Neural cell (in vitro differentiated cells): ENCODE results near the gene DENND1A. TPM values are rescaled to one million over a fixed set of nuclear protein-coding genes. Genes with fewer than 3 reads are reported as not detected.

Experiments
- H2AFZ ChIP-seq: fragments of 200-600, 300-800 bp; sonication (generic), shearing (Covaris generic); 2 replicates; pipeline ENCODE4 v1.6.0; 2014; ENCODE audit warnings: low read depth, mild to moderate bottlenecking, antibody characterized with exemption, low read length, moderate library complexity
- H3F3A ChIP-seq: fragments of 200-600 bp; shearing (Covaris generic); 2 replicates; pipeline ENCODE4 v1.6.1; 2016; ENCODE audit warnings: mild to moderate bottlenecking, moderate library complexity, mixed read lengths, antibody characterized with exemption, low read length; ENCODE audit not compliant: insufficient read depth, poor library complexity, severe bottlenecking
- H3K27ac ChIP-seq: fragments of 200-600, 300-800 bp; sonication (generic), shearing (Covaris generic); 2 replicates; pipeline ENCODE4 v1.5.1; 2014; ENCODE audit warnings: mild to moderate bottlenecking, low read length, moderate library complexity
- H3K27me3 ChIP-seq: fragments of 300-800, 200-600 bp; sonication (generic), shearing (Covaris generic); 2 replicates; pipeline ENCODE4 v1.6.0; 2014; ENCODE audit warnings: mild to moderate bottlenecking, low read depth, low read length, moderate library complexity; ENCODE audit not compliant: insufficient read depth
- H3K36me3 ChIP-seq: fragments of 300-800, 200-600 bp; sonication (generic), shearing (Covaris generic); 2 replicates; pipeline ENCODE4 v1.5.1; 2014; ENCODE audit warnings: mild to moderate bottlenecking, antibody characterized with exemption, low read length, moderate library complexity; ENCODE audit not compliant: insufficient read depth
- H3K4me2 ChIP-seq: fragments of 300-800, 200-600 bp; sonication (generic), shearing (Covaris generic); 2 replicates; pipeline ENCODE4 v1.6.0; 2014; ENCODE audit warnings: mild to moderate bottlenecking, low read length
- H3K4me3 ChIP-seq: fragments of 300-800, 200-600 bp; sonication (generic), shearing (Covaris generic); 2 replicates; pipeline ENCODE4 v1.5.1; 2014; ENCODE audit warnings: mild to moderate bottlenecking, low read length, moderate library complexity
- H3K79me2 ChIP-seq: fragments of 200-600 bp; shearing (Covaris generic); replicated peaks from 2 replicates; pipeline ENCODE4 v1.6.0; 2014; ENCODE audit warnings: mild to moderate bottlenecking, low read length, moderate library complexity; ENCODE audit not compliant: insufficient read depth
- H3K9ac ChIP-seq: fragments of 300-800, 200-600 bp; sonication (generic), shearing (Covaris generic); 2 replicates; pipeline ENCODE4 v1.6.1; 2016; ENCODE audit warnings: mild to moderate bottlenecking, low read length, mixed read lengths
- H3K9me2 ChIP-seq: fragments of 200-600 bp; shearing (Covaris generic); 2 replicates; pipeline ENCODE4 v1.6.1; 2016; ENCODE audit warnings: mild to moderate bottlenecking, low read length, mixed read lengths; ENCODE audit not compliant: insufficient read depth
- H3K9me3 ChIP-seq: fragments of 200-600, 300-800 bp; sonication (generic), shearing (Covaris generic); 2 replicates; pipeline ENCODE4 v1.6.1; 2016; ENCODE audit warnings: mild to moderate bottlenecking, mixed run types, low read length, moderate library complexity, mixed read lengths
- H4K20me1 ChIP-seq: fragments of 200-600 bp; shearing (Covaris generic); 2 replicates; pipeline ENCODE4 v1.6.1; 2016; ENCODE audit warnings: mild to moderate bottlenecking, mixed run types; ENCODE audit not compliant: insufficient read depth
- EP300 ChIP-seq: fragments of 450-650 bp; conservative IDR thresholded peaks from 2 replicates; pipeline ENCODE4 v1.6.1; 2014; ENCODE audit warnings: antibody characterized with exemption, mild to moderate bottlenecking, moderate library complexity; ENCODE audit not compliant: poor library complexity, severe bottlenecking
- EZH2 ChIP-seq: fragments of 200-600, 300-800 bp; shearing (Covaris generic), sonication (generic); IDR thresholded peaks from 2 replicates; pipeline ENCODE4 v1.6.1; 2014; ENCODE audit warnings: antibody characterized with exemption, low read length, borderline replicate concordance, mild to moderate bottlenecking; ENCODE audit not compliant: insufficient read depth, poor library complexity, severe bottlenecking
- MXI1 ChIP-seq: fragments of 450-650 bp; conservative IDR thresholded peaks from 2 replicates; pipeline ENCODE4 v1.6.1; 2014; ENCODE audit warnings: antibody characterized with exemption, mild to moderate bottlenecking; ENCODE audit not compliant: poor library complexity, severe bottlenecking
- POLR2AphosphoS5 ChIP-seq: IDR thresholded peaks from 2 replicates; pipeline ENCODE4 v1.6.1; 2012
- RAD21 ChIP-seq: fragments of 450-650 bp; conservative IDR thresholded peaks from 2 replicates; pipeline ENCODE4 v1.6.1; 2014; ENCODE audit warnings: antibody characterized with exemption, mild to moderate bottlenecking, moderate library complexity
- REST ChIP-seq: IDR thresholded peaks from 2 replicates; pipeline ENCODE4 v1.6.1; 2012; ENCODE audit warnings: borderline replicate concordance
- SMC3 ChIP-seq: fragments of 450-650 bp; conservative IDR thresholded peaks from 2 replicates; pipeline ENCODE4 v1.6.1; 2014; ENCODE audit warnings: antibody characterized with exemption, mild to moderate bottlenecking, moderate library complexity; ENCODE audit not compliant: poor library complexity
- TAF1 ChIP-seq: IDR thresholded peaks from 2 replicates; pipeline ENCODE4 v1.6.1; 2012; ENCODE audit warnings: low read depth
- polyA plus RNA-seq: library from polyadenylated mRNA; depleted of rRNA; stranded (reverse); fragments of >200 nt; gene quantifications from 2 replicates; pipeline ENCODE4 v1.2.3, GENCODE V29; 2014
- TF ChIP-seq, protein P1 (sequence below): fragments of 450-650 bp; IDR thresholded peaks from 2 replicates; pipeline ENCODE4 v1.5.1; 2014; ENCODE audit warnings: antibody characterized with exemption, mild to moderate bottlenecking, moderate library complexity; ENCODE audit not compliant: poor library complexity, severe bottlenecking

DENND1A gene
- polyA plus RNA-seq, 1 donor from 2014 or later, result 2.3 TPM

GRCh38 chr9:123599781-123600180, 330.1 kb downstream of the DENND1A start:
- no peaks in the 10 kb centered on the region for H3K9me2 ChIP-seq
- no peaks in the 10 kb centered on the region for H3K9me3 ChIP-seq
- H4K20me1 ChIP-seq, result no peaks in the 10 kb centered on the region
- TF ChIP-seq TAF1, result no peak
- TF ChIP-seq REST, result no peak
- H3F3A ChIP-seq, result no peaks in the 10 kb centered on the region
- no peak overlapping the region for H3K4me2 ChIP-seq
- no peak overlapping the region for H3K4me3 ChIP-seq
- no peak overlapping the region for H2AFZ ChIP-seq
- H3K36me3 ChIP-seq, result no peaks in the 10 kb centered on the region
- no peak overlapping the region for H3K27ac ChIP-seq
- H3K9ac ChIP-seq, result no peak overlapping the region
- no peaks in the 10 kb centered on the region for H3K27me3 ChIP-seq
- no peaks in the 10 kb centered on the region for H3K79me2 ChIP-seq

DNA sequence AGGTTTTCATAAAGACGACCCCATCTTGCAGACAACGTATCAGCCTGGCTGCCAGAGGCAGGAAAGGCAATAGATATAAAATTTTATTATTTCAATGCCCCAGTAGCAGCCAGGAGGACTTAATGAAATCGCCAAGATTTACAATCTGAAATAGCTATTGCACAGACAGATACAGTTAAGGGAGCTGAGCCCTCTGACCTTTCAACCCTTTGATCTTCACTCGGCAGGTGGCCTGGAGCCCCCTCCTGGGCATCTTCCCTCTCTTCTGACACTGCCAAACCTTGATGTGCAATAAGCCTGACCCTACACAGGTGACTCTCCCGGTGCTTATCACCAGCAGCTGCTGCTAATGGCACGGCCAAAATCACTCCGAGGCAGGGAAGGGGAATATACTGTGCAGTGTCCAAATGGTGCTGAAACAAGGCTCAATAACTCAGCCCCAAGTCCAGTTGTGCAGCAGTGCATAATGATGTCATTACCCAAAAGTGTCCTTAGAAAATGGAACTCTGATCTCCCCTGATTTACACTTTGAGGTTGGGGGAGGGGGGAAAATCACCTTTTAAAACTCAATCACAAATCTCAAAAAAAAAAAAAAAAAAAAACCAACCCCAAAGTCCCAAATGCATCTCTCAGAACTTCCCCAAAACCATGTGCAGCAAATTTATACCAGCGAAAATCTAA, 331.9 kb downstream of the DENND1A start:
- H3K27ac ChIP-seq, result no peak overlapping the region
- H3K9ac ChIP-seq, result no peak overlapping the region
- no peaks in the 10 kb centered on the region for H4K20me1 ChIP-seq
- no peaks in the 10 kb centered on the region for H3K9me3 ChIP-seq
- no peak for TF ChIP-seq SMC3
- no peaks in the 10 kb centered on the region for H3K27me3 ChIP-seq
- H2AFZ ChIP-seq, result no peak overlapping the region
- H3K9me2 ChIP-seq, result no peaks in the 10 kb centered on the region
- no peaks in the 10 kb centered on the region for H3K36me3 ChIP-seq
- H3K4me3 ChIP-seq, result no peak overlapping the region
- H3F3A ChIP-seq, result no peaks in the 10 kb centered on the region
- H3K79me2 ChIP-seq, result no peaks in the 10 kb centered on the region
- no peak overlapping the region for H3K4me2 ChIP-seq

- H3F3A ChIP-seq, result no peaks in the 10 kb centered on the region
- H3K4me3 ChIP-seq, result no peak overlapping the region
- H3K9me3 ChIP-seq, result no peaks in the 10 kb centered on the region
- H3K79me2 ChIP-seq, result no peaks in the 10 kb centered on the region
- no peaks in the 10 kb centered on the region for H3K36me3 ChIP-seq
- no peaks in the 10 kb centered on the region for H3K27me3 ChIP-seq
- no peak for TF ChIP-seq MXI1
- TF ChIP-seq SMC3, result no peak
- H3K4me2 ChIP-seq, result no peak overlapping the region
- no peak overlapping the region for H3K9ac ChIP-seq
- H2AFZ ChIP-seq, result no peak overlapping the region
- H3K27ac ChIP-seq, result no peak overlapping the region
- H4K20me1 ChIP-seq, result no peaks in the 10 kb centered on the region
- no peaks in the 10 kb centered on the region for H3K9me2 ChIP-seq
These were observed 332.9 kb downstream of the DENND1A start for GRCh38 chr9:123597048-123597447.

DNA sequence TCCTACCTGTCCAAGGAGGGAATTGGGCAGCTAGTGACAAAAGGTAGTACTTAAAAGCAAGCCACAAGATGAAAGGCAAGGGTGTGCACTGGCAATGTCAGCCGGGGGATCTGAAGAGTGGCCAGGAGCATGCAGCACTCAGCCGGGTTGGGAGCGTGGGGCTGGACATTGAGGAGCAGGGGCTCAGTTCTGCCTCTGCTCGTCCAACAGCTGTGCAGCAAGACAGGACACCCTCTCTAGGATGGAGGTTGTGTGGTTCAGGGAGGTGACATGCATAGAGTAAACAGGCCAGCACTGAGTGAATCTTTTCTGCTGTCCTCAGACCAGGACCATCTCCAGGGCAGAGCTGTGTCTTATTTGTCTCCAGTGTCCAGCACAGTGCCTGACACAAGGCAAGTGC, 338.6 kb downstream of the DENND1A start:
- Histone ChIP-seq H3K4me3 (no peak overlapping the region), H3K9me2 (no peaks in the 10 kb centered on the region), H3K9ac (no peak overlapping the region), H3K79me2 (no peaks in the 10 kb centered on the region), H3K4me2 (no peak overlapping the region), H2AFZ (no peak overlapping the region), H3F3A (no peaks in the 10 kb centered on the region), H3K27ac (no peak overlapping the region), H3K36me3 (no peaks in the 10 kb centered on the region), H4K20me1 (no peaks in the 10 kb centered on the region), H3K27me3 (no peaks in the 10 kb centered on the region), H3K9me3 (peaks cover 4% of the 10 kb centered on the region)
- TF ChIP-seq, protein P1, sequence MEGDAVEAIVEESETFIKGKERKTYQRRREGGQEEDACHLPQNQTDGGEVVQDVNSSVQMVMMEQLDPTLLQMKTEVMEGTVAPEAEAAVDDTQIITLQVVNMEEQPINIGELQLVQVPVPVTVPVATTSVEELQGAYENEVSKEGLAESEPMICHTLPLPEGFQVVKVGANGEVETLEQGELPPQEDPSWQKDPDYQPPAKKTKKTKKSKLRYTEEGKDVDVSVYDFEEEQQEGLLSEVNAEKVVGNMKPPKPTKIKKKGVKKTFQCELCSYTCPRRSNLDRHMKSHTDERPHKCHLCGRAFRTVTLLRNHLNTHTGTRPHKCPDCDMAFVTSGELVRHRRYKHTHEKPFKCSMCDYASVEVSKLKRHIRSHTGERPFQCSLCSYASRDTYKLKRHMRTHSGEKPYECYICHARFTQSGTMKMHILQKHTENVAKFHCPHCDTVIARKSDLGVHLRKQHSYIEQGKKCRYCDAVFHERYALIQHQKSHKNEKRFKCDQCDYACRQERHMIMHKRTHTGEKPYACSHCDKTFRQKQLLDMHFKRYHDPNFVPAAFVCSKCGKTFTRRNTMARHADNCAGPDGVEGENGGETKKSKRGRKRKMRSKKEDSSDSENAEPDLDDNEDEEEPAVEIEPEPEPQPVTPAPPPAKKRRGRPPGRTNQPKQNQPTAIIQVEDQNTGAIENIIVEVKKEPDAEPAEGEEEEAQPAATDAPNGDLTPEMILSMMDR, result no peak
- TF ChIP-seq MXI1, result no peak
- no peak for TF ChIP-seq RAD21
- no peak for TF ChIP-seq REST
- TF ChIP-seq EZH2, result no peak
- TF ChIP-seq POLR2AphosphoS5, result no peak
- no peak for TF ChIP-seq TAF1
- TF ChIP-seq EP300, result no peak
- TF ChIP-seq SMC3, result no peak
